K562 (cell line): ENCODE results near the gene BMPER. TPM values are rescaled to one million over a fixed set of nuclear protein-coding genes. Genes with fewer than 3 reads are reported as not detected.

Source experiments
- E2F3 ChIP-seq: fragments of 250-450 bp; sonication (Bioruptor Pico); IDR thresholded peaks from 2 replicates; pipeline ENCODE4 v1.4.0; 2020; ENCODE audit warnings: mild to moderate bottlenecking
- PRMT5 ChIP-seq: sonication (generic); formaldehyde crosslinking; IDR thresholded peaks from 2 replicates; pipeline ENCODE4 v1.5.0; 2020; ENCODE audit warnings: missing genetic modification reagents
- polyA plus RNA-seq, 8 experiments: library from polyadenylated mRNA; depleted of rRNA in 4 of 8; stranded (reverse) in 5 of 8; unstranded in 3 of 8; fragments of >200 nt; fragmentation: Nextera tagmentation in 2 of 8; fragmentation: Illumina TruSeq in 1 of 8; extraction: Ambion mirVana in 2 of 8; extraction: Trizol in 1 of 8; gene quantifications; 2 replicates each; pipeline versions ENCODE4 v1.2.1 to v1.2.3, GENCODE V29; 2011 to 2014; ENCODE audit warnings: inconsistent platforms in 1 of 8, missing spikeins in 1 of 8
- total RNA-seq, 7 experiments: library from RNA; depleted of rRNA in 6 of 7; stranded (reverse); fragments of >200 nt in 6 of 7; fragmentation: Illumina TruSeq in 2 of 7; extraction: Trizol in 2 of 7; gene quantifications; 2 replicates each; pipeline versions ENCODE4 v1.2.1 to v1.2.3, GENCODE V29; 2011 to 2021; ENCODE audit warnings: low replicate concordance in 1 of 7
- TF ChIP-seq, protein P1 (sequence below), 2 experiments: fragments of 450-650 bp in 1 of 2; sonication (generic) in 1 of 2; formaldehyde crosslinking in 1 of 2; IDR thresholded peaks; 2 replicates each; pipeline versions ENCODE4 v1.7.1 to v1.9.0; 2016 to 2022; ENCODE audit warnings: inconsistent platforms in 1 of 2, mild to moderate bottlenecking in 1 of 2, missing genetic modification reagents in 1 of 2

BMPER gene
- total and polyA plus RNA-seq, 9 of the 15 experiments (the other 6 are each of a cell fraction or from before 2014, with no cell fraction given) = not detected

DNA sequence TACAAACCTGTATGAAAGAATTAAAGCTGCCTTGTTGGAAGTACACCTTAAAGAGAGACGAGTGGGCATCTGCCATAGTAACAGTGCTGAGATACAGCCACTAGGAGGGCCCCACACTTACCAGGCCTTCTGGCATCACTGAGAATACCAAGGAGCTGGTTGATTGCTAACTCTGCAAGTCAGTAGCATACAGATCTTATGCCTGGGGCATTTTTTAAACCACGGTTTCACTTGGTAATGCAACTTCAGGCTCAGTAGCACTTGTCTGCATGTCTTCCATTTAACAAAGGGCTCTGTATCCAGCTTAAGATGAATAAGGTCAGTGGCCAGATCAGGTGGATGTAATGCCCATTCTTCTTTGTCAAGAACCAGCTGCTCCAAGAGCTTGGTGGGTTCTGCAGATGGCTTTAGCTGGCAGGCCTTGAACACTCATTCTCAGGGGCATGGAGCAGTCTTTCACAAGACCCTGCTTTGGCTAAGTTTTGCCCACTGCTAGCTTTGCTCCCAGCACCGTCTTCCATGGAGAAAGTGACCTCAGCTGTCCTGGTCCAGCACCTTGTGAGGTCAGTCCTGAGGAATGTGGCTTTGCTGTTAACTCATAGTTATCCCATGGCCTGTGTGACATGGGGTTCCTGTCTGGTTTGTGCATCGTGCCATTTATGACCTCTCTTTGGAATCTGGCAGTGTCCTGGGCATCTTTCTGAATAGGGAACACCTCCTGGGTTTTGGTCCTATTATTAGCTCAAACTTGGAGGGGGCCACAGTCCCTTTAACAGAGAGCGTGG, 68.1 kb downstream of the BMPER start (continued):
- TF ChIP-seq, protein P1, sequence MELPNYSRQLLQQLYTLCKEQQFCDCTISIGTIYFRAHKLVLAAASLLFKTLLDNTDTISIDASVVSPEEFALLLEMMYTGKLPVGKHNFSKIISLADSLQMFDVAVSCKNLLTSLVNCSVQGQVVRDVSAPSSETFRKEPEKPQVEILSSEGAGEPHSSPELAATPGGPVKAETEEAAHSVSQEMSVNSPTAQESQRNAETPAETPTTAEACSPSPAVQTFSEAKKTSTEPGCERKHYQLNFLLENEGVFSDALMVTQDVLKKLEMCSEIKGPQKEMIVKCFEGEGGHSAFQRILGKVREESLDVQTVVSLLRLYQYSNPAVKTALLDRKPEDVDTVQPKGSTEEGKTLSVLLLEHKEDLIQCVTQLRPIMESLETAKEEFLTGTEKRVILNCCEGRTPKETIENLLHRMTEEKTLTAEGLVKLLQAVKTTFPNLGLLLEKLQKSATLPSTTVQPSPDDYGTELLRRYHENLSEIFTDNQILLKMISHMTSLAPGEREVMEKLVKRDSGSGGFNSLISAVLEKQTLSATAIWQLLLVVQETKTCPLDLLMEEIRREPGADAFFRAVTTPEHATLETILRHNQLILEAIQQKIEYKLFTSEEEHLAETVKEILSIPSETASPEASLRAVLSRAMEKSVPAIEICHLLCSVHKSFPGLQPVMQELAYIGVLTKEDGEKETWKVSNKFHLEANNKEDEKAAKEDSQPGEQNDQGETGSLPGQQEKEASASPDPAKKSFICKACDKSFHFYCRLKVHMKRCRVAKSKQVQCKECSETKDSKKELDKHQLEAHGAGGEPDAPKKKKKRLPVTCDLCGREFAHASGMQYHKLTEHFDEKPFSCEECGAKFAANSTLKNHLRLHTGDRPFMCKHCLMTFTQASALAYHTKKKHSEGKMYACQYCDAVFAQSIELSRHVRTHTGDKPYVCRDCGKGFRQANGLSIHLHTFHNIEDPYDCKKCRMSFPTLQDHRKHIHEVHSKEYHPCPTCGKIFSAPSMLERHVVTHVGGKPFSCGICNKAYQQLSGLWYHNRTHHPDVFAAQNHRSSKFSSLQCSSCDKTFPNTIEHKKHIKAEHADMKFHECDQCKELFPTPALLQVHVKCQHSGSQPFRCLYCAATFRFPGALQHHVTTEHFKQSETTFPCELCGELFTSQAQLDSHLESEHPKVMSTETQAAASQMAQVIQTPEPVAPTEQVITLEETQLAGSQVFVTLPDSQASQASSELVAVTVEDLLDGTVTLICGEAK (IDR thresholded peaks at IDR 0.05) = no peak
- TF ChIP-seq, protein P1 (CRISPR knock-in tag; IDR thresholded peaks at IDR 0.05) = no peak
- TF ChIP-seq PRMT5 (CRISPR knock-in tag) (no peak), E2F3 (CRISPR knock-in tag) (no peak)
